ENCODE data around the gene PRKCG.

DNA sequence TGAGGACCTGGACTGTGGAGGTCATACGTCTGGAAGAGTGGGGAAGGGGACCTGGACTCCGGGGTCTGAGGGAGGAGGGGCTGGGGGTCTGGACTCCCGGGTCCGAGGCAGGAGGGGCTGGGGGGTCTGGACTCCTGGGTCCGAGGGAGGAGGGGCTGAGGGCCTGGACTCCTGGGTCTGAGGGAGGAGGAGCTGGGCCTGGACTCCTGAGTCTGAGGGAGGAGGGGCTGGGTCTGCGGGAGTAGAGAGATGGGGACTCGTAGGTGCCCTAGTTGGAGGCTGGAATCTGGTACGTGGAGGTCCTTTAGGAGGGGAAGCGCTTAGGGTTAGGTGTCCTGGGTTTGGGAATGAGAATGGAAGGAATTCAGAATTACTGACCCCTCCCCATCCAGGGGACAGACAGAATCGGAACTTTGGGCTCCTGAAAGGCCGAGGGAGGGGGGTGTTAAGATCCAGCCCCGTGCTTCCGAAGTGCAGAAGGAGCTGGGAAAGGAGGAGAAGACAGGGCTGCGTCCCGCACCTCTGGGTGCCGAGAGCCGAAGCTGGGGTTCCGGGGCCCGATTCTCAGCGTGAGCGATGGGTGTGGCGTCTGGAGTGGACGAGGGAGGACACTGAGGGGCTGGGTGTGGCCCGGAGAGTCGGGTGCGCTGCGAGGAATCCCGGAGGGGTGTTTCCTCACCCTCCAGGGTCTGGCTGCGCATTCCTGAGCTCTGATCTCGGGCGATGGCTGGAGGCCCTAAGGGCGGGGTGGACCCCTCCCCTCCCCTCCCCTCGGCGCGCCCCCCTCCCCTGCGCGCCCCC is 13.7 kb upstream of the PRKCG start:
- TF ChIP-seq, protein P1, sequence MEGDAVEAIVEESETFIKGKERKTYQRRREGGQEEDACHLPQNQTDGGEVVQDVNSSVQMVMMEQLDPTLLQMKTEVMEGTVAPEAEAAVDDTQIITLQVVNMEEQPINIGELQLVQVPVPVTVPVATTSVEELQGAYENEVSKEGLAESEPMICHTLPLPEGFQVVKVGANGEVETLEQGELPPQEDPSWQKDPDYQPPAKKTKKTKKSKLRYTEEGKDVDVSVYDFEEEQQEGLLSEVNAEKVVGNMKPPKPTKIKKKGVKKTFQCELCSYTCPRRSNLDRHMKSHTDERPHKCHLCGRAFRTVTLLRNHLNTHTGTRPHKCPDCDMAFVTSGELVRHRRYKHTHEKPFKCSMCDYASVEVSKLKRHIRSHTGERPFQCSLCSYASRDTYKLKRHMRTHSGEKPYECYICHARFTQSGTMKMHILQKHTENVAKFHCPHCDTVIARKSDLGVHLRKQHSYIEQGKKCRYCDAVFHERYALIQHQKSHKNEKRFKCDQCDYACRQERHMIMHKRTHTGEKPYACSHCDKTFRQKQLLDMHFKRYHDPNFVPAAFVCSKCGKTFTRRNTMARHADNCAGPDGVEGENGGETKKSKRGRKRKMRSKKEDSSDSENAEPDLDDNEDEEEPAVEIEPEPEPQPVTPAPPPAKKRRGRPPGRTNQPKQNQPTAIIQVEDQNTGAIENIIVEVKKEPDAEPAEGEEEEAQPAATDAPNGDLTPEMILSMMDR (IDR thresholded peaks at IDR 0.05; ENCODE audit: low read length): no peak
- TF ChIP-seq EZH2 (IDR thresholded peaks at IDR 0.05; ENCODE audit: borderline replicate concordance, low read length): no peak
